HepG2 (cell line): ENCODE data around the gene APOC3. TPM values are rescaled to one million over a fixed set of nuclear protein-coding genes. Genes with fewer than 3 reads are reported as not detected.

ENCODE experiments used
- ATF2 ChIP-seq: sonication (generic); formaldehyde crosslinking; IDR thresholded peaks from 2 replicates; pipeline ENCODE4 v1.4.0; 2020; ENCODE audit warnings: missing genetic modification reagents
- FLYWCH1 ChIP-seq: sonication (generic); formaldehyde crosslinking; IDR thresholded peaks from 2 replicates; pipeline ENCODE4 v1.8.1; 2023; ENCODE audit warnings: mild to moderate bottlenecking, missing genetic modification reagents
- GTF2F1 ChIP-seq: fragments of 150-350 bp; IDR thresholded peaks from 2 replicates; pipeline ENCODE4 v1.6.1; 2014; ENCODE audit warnings: low read length
- IKZF4 ChIP-seq: sonication (generic); formaldehyde crosslinking; IDR thresholded peaks from 2 replicates; pipeline ENCODE4 v1.5.1; 2020; ENCODE audit warnings: borderline replicate concordance, mild to moderate bottlenecking, low read depth, missing genetic modification reagents; ENCODE audit errors: not compliant biosample characterization
- KLF16 ChIP-seq, 2 experiments: sonication (generic) in 1 of 2; formaldehyde crosslinking in 1 of 2; IDR thresholded peaks; 2 replicates each; pipeline versions ENCODE4 v1.6.1 to v1.8.0; 2016 to 2023; ENCODE audit warnings: missing genetic modification reagents in 2 of 2, missing compliant biosample characterization in 1 of 2
- MYNN ChIP-seq: sonication (generic); formaldehyde crosslinking; IDR thresholded peaks from 2 replicates; pipeline ENCODE4 v1.4.0; 2020; ENCODE audit warnings: mild to moderate bottlenecking, low read depth, missing genetic modification reagents
- NR2C2 ChIP-seq: sonication (generic); formaldehyde crosslinking; IDR thresholded peaks from 2 replicates; pipeline ENCODE4 v1.4.0; 2020; ENCODE audit warnings: missing genetic modification reagents, mild to moderate bottlenecking, moderate library complexity, borderline replicate concordance
- PLSCR1 ChIP-seq: sonication (generic); formaldehyde crosslinking; IDR thresholded peaks from 2 replicates; pipeline ENCODE4 v1.5.0; 2020; ENCODE audit warnings: missing genetic modification reagents, mild to moderate bottlenecking, borderline replicate concordance
- RFX3 ChIP-seq: IDR thresholded peaks from 2 replicates; pipeline ENCODE4 v1.6.1; 2016; ENCODE audit warnings: missing biosample characterization, missing genetic modification reagents
- RORA ChIP-seq: sonication (generic); formaldehyde crosslinking; IDR thresholded peaks from 2 replicates; pipeline ENCODE4 v1.5.0; 2020; ENCODE audit warnings: mild to moderate bottlenecking, missing genetic modification reagents, moderate library complexity
- TGIF2 ChIP-seq: IDR thresholded peaks from 2 replicates; pipeline ENCODE4 v1.6.1; 2016; ENCODE audit warnings: control low read depth, missing compliant biosample characterization
- THRA ChIP-seq: sonication (generic); formaldehyde crosslinking; IDR thresholded peaks from 2 replicates; pipeline ENCODE4 v1.4.0; 2020; ENCODE audit warnings: missing genetic modification reagents, borderline replicate concordance
- TIGD3 ChIP-seq: sonication (generic); formaldehyde crosslinking; IDR thresholded peaks from 2 replicates; pipeline ENCODE4 v1.5.1; 2020; ENCODE audit warnings: mild to moderate bottlenecking, missing genetic modification reagents, borderline replicate concordance
- ZBTB2 ChIP-seq: sonication (generic); formaldehyde crosslinking; IDR thresholded peaks from 2 replicates; pipeline ENCODE4 v1.8.0; 2022; ENCODE audit warnings: low read depth, missing genetic modification reagents
- ZC3H4 ChIP-seq: sonication (generic); formaldehyde crosslinking; IDR thresholded peaks from 2 replicates; pipeline ENCODE4 v1.4.0; 2020; ENCODE audit warnings: missing genetic modification reagents, borderline replicate concordance
- ZEB1 ChIP-seq: IDR thresholded peaks from 2 replicates; pipeline ENCODE4 v1.6.1; 2012; ENCODE audit warnings: mild to moderate bottlenecking, low read depth, inconsistent platforms; ENCODE audit not compliant: insufficient replicate concordance
- ZFP62 ChIP-seq: sonication (generic); formaldehyde crosslinking; IDR thresholded peaks from 2 replicates; pipeline ENCODE4 v1.4.0; 2020; ENCODE audit warnings: missing genetic modification reagents
- ZNF331 ChIP-seq: sonication (generic); formaldehyde crosslinking; IDR thresholded peaks from 2 replicates; pipeline ENCODE4 v1.4.0; 2020; ENCODE audit warnings: missing genetic modification reagents
- ZNF724P ChIP-seq: sonication (generic); formaldehyde crosslinking; IDR thresholded peaks from 2 replicates; pipeline ENCODE4 v1.8.0; 2022; ENCODE audit warnings: missing genetic modification reagents, borderline replicate concordance
- ZNF780A ChIP-seq: sonication (generic); formaldehyde crosslinking; IDR thresholded peaks from 2 replicates; pipeline ENCODE4 v1.8.0; 2022; ENCODE audit warnings: mild to moderate bottlenecking, missing genetic modification reagents, moderate library complexity
- polyA plus RNA-seq, 8 experiments: library from polyadenylated mRNA; depleted of rRNA in 3 of 8; stranded (reverse) in 7 of 8; unstranded in 1 of 8; fragments of >200 nt; fragmentation: Illumina TruSeq in 4 of 8; extraction: Trizol in 4 of 8; gene quantifications; 2 replicates each; pipeline versions ENCODE4 v1.2.1 to v1.2.3, GENCODE V29; 2011 to 2016; ENCODE audit warnings: low read depth in 4 of 8, missing spikeins in 1 of 8, mixed read lengths in 1 of 8; ENCODE audit not compliant: insufficient read depth in 1 of 8
- total RNA-seq, 5 experiments: library from RNA; depleted of rRNA; stranded (reverse); fragments of >200 nt; fragmentation: Illumina TruSeq; extraction: Trizol; gene quantifications; 2 replicates each; pipeline ENCODE4 v1.2.3, GENCODE V29; 2016; ENCODE audit warnings: low read depth in 1 of 5

APOC3 gene
- total and polyA plus RNA-seq, 2 of the 13 experiments (the other 11 are each of a cell fraction or from before 2014, with no cell fraction given): 314 to 687 TPM

- TF ChIP-seq ATF2 (CRISPR knock-in tag) (peak; percentile 90), RORA (CRISPR knock-in tag) (no peak), IKZF4 (CRISPR knock-in tag) (peak; percentile 54), RFX3 (no peak), TGIF2 (CRISPR knock-in tag) (peak; percentile 52), ZBTB2 (CRISPR knock-in tag) (no peak), GTF2F1 (peak; percentile 78), ZNF780A (CRISPR knock-in tag) (peak; percentile 86; the same call in 1 of the 2 replicates), NR2C2 (CRISPR knock-in tag) (peak; percentile 91), FLYWCH1 (no peak), ZEB1 (no peak), KLF16 (CRISPR knock-in tag; IDR thresholded peaks at IDR 0.05) (peak in 1 of 2 experiments; percentile 73; a peak in 2 of 4 replicates), ZC3H4 (peak; percentile 78; the same call in 1 of the 2 replicates), THRA (peak; percentile 84), ZNF724P (peak; percentile 92), ZNF331 (CRISPR knock-in tag) (peak; percentile 82; the same call in 1 of the 2 replicates), ZFP62 (CRISPR knock-in tag) (no peak), PLSCR1 (no peak), MYNN (CRISPR knock-in tag) (no peak), TIGD3 (CRISPR knock-in tag) (0 out of 2 replicates have a peak, but pooled peaks have one; percentile 19)
Measured at GRCh38 chr11:116837231-116838091, 7.8 kb downstream of the APOC3 start, which contains the start of gene APOA1 (continued).
